Type B pancreatic cell (in vitro differentiated cells): Measurements from ENCODE around the gene MYZAP. TPM values are rescaled to one million over a fixed set of nuclear protein-coding genes. Genes with fewer than 3 reads are reported as not detected.

Source experiments
- DNase-seq: peaks from one replicate; pipeline ENCODE4 v3.0.0; 2021; ENCODE audit warnings: mixed read lengths; ENCODE audit not compliant: unreplicated experiment; ENCODE audit errors: extremely low spot score
- H3K27ac Mint-ChIP-seq: 2 replicates; pipeline ENCODE4 v1.8.0; 2021; ENCODE audit warnings: mild to moderate bottlenecking, mixed read lengths
- H3K27me3 Mint-ChIP-seq: 2 replicates; pipeline ENCODE4 v1.8.0; 2021; ENCODE audit warnings: mixed read lengths
- H3K36me3 Mint-ChIP-seq: 2 replicates; pipeline ENCODE4 v1.8.0; 2021; ENCODE audit warnings: mixed read lengths
- H3K4me1 Mint-ChIP-seq: one replicate; pipeline ENCODE4 v1.8.0; 2021; ENCODE audit warnings: mixed read lengths; ENCODE audit not compliant: unreplicated experiment
- H3K4me3 Mint-ChIP-seq: 2 replicates; pipeline ENCODE4 v1.8.0; 2021; ENCODE audit warnings: mild to moderate bottlenecking, mixed read lengths
- H3K9me3 Mint-ChIP-seq: 2 replicates; pipeline ENCODE4 v1.8.0; 2021; ENCODE audit warnings: mixed read lengths
- CTCF ChIP-seq: fragments of 200-600 bp; sonication (generic); conservative IDR thresholded peaks from 2 replicates; pipeline ENCODE4 v1.5.0; 2021; ENCODE audit warnings: antibody characterized with exemption, mild to moderate bottlenecking
- total RNA-seq: library from RNA; stranded (reverse); gene quantifications from 2 replicates; pipeline ENCODE4 v1.2.1, GENCODE V29; 2021; ENCODE audit warnings: low replicate concordance

MYZAP gene
- total RNA-seq, 1 donor from 2014 or later, result 5.7 TPM

- Mint-ChIP-seq H3K4me1 (no peaks in the 10 kb centered on the region), H3K9me3 (no peaks in the 10 kb centered on the region), H3K27me3 (no peaks in the 10 kb centered on the region), H3K27ac (no peak overlapping the region), H3K36me3 (no peaks in the 10 kb centered on the region), H3K4me3 (no peak overlapping the region)
- no peak for TF ChIP-seq CTCF
- no peak for DNase-seq
These were observed 42.6 kb downstream of the MYZAP start for GRCh38 chr15:57634290-57634689.

GRCh38 chr15:57635300-57635909 lies 43.7 kb downstream of the MYZAP start:
- no peak for DNase-seq
- no peaks in the 10 kb centered on the region for H3K27me3 Mint-ChIP-seq
- no peaks in the 10 kb centered on the region for H3K4me1 Mint-ChIP-seq
- H3K9me3 Mint-ChIP-seq, result no peaks in the 10 kb centered on the region
- H3K36me3 Mint-ChIP-seq, result no peaks in the 10 kb centered on the region
- TF ChIP-seq CTCF, result no peak
- H3K4me3 Mint-ChIP-seq, result no peak overlapping the region
- H3K27ac Mint-ChIP-seq, result no peak overlapping the region

GRCh38 chr15:57637846-57638245 lies 46.1 kb downstream of the MYZAP start:
- no peaks in the 10 kb centered on the region for H3K36me3 Mint-ChIP-seq
- H3K27me3 Mint-ChIP-seq, result no peaks in the 10 kb centered on the region

GRCh38 chr15:57639306-57639705 lies 47.6 kb downstream of the MYZAP start:
- Mint-ChIP-seq H3K9me3 (no peaks in the 10 kb centered on the region), H3K4me1 (no peaks in the 10 kb centered on the region), H3K4me3 (no peak overlapping the region), H3K27ac (no peak overlapping the region), H3K36me3 (no peaks in the 10 kb centered on the region), H3K27me3 (no peaks in the 10 kb centered on the region)
- no peak for TF ChIP-seq CTCF
- no peak for DNase-seq

More at GRCh38 chr15:57637846-57638245, 46.1 kb downstream of the MYZAP start:
- DNase-seq, result no peak
- no peaks in the 10 kb centered on the region for H3K4me1 Mint-ChIP-seq
- H3K27ac Mint-ChIP-seq, result no peak overlapping the region
- no peak overlapping the region for H3K4me3 Mint-ChIP-seq
- TF ChIP-seq CTCF, result no peak
- H3K9me3 Mint-ChIP-seq, result no peaks in the 10 kb centered on the region

- Mint-ChIP-seq H3K27me3 (no peaks in the 10 kb centered on the region), H3K27ac (no peak overlapping the region), H3K4me3 (no peak overlapping the region), H3K36me3 (no peaks in the 10 kb centered on the region), H3K4me1 (no peaks in the 10 kb centered on the region), H3K9me3 (no peaks in the 10 kb centered on the region)
- DNase-seq, result no peak
- TF ChIP-seq CTCF, result peak; percentile 55
These were observed 49.4 kb downstream of the MYZAP start for GRCh38 chr15:57640930-57641682.
